GM19099 (cell line): Measurements from ENCODE around the gene IL31RA.

Experiments used
- POLR2A ChIP-seq: IDR thresholded peaks from 3 replicates; pipeline ENCODE4 v1.6.1; 2011; ENCODE audit warnings: low read depth; ENCODE audit not compliant: insufficient read length; ENCODE audit errors: extremely low read depth

IL31RA gene

DNA sequence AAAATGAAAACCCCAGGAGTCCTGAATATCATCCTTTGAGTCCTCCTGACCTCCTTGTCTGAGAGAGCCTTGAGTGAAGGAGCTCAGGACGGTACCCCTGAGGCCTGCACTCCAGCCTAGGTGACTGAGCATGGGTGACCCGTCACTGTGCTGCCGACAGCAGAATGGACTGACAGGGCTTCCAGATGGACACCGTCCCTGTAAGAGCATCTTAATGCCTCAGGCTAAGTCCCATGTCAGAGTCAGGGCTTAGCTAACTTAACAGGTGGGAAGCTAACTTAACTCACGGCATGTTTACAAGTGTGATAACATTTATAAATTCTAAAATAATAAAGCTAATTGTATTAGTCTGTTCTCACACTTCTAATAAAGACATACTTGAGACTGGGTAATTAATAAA, 75.3 kb downstream of the IL31RA start:
- no peak for TF ChIP-seq POLR2A

GRCh38 chr5:55927861-55928655, 76.9 kb downstream of the IL31RA start:
- TF ChIP-seq POLR2A = no peak

DNA sequence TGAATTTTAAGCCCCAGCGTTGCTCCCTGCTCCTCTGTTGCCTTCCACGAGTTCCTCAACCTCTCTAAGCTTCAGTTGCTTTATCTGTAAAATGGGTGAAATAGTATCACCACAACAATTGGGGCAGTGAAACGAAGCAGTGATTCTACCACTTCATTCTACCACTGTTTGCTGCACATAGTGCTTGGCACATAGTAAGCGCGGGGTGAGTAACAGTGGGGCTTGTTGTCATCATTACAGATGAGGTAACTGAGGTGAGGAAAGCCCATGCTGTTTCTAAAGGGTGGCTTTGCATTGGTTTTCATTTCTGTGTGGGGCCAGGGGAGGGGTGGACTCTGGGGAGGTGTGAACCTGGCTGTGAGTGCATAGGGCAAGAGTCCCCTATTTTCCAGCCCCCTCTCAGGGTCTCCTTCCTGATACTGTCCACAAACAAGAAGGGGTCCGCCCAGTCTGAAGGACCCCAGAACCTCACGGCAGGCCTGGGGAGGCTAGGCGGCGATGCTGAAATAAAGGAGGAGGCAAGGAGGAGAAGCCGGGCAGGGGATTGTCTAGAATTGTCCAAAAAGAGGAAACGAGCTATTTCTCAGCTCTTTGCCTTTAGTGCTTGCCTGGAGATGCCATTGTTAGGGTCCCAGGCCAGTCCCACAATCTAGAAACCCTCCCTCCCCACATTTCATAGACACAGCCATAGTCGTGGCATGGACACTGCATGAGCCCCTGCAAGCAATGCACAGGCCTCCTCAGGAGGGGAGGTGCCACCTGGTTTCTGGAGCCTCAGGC, 78.1 kb downstream of the IL31RA start:
- no peak for TF ChIP-seq POLR2A

- TF ChIP-seq POLR2A = no peak
These were observed 81.5 kb downstream of the IL31RA start for GRCh38 chr5:55932700-55933099.

DNA sequence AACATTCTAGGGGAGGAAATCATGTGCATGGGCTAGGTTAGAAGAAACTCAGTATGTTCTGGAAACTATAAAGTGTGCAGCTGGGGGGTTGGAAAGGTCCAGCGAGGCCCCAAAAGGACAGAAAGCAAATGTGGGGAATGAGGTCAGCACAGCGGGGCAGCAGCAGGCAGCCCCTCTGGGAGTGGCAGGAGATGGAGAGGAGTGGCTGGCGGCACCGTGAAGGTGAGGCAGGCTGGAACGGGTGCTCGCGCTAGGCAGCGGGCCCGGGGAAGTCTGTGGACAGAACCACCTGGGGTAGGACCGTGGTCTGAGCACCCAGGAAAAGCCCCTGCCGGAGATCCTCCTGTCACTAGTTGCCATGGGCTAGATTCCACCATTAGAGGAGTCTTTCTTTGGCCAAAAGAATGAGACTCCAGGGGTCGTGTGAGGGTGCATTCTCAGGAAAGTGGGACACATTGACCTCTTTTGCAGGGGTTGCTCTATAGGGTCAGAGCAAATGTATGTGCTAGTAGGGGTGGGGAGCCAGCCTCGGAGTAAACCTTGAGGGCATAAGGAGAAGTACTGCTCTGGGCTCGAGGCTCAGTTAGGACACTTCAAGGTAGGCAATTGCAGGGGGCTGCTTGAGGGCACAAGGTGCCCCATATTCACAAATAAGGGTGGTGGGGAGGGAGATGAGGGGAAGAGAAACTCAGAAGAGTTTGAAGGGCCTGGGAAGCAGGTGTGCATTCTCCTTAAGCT, 82.4 kb downstream of the IL31RA start:
- TF ChIP-seq POLR2A = no peak

DNA sequence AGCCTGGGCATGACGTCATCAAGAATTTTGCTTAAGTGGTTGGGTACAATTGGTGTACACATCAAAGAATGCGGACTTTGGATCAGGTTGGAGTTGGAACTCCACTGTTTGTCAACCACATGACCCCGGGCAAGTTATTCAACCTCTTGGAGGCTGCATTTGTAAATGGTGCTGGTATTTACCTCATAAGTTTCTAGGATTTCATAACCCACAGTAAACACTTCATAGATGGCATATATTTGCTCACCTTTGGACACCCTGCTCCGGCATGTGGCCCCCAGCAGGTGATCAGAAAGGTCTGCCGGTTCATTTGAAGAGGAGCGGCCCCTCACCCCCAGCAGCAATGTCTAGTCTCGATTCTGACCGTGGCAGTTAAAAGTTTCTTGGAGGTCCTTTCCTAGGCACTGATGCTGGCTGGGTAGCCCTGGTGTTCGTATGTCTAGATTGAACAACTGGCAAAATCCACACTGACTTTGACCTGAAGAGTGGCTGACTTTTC, 83.0 kb downstream of the IL31RA start:
- no peak for TF ChIP-seq POLR2A

DNA sequence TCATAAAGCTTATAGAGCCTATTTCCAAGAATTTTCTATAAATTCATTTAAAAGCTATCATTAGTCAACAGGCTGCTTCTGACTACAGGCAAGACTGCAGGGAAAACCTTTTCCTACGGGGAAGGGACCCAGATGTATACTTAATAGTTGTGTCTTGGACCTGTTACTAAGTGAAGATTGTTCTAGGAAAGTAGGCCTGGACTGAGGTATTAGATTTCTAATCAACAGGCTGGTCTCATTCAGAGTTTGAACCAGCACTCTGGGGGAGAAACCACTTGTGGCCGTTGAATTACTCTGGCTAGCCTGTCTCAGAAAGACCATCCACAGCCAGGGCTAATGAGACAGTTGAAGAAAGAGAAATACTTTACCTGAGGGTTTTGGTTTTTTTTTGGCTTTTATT, 83.6 kb downstream of the IL31RA start:
- TF ChIP-seq POLR2A = no peak

DNA sequence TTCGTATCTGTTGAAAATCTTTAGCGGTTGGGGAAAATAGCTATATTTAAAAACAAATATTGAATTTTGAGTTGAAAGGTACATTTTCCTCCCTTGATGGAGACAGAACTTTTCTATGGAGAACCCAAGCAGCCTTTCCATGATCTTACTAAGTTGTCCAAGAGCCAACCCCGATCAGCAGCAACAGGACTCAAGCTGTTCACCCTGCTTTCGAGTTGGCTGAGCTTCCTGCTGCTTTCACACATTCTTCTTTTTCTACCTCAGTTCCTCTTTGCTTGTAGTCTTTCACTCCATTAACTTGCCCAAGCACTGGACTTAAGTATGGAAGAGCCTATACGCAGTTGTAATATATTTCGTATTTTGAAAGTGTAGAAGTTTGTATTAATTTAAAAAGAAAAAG, 84.2 kb downstream of the IL31RA start:
- no peak for TF ChIP-seq POLR2A

DNA sequence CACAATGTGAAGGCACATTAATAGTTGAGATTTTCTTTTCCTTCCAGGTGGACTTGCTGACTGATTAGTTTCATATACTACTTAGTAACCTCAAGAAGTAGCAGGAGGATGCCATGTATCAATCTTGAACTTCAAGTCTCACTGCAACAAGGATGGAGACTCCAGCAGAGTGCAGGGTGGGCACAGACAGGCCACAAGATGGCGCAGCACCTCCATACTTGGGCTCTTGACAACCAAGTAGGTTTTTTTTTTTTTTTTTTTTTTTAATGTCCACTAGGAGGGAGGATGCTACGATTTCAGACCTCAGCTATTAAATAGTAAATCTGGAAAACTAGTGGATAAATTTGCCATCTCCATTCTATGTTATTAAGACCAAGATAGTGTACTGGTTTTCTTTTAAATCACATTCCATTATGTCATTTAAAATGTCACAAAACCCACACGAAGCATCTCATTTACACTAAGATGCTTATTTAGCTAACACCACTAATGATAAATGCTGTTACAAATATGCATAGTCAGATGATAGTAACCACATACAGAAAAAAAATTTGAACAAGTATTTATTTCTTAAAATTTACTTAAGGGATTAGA, 85.0 kb downstream of the IL31RA start:
- TF ChIP-seq POLR2A = no peak

- TF ChIP-seq POLR2A = no peak
These were observed 108.1 kb downstream of the IL31RA start for GRCh38 chr5:55959208-55959607.

DNA sequence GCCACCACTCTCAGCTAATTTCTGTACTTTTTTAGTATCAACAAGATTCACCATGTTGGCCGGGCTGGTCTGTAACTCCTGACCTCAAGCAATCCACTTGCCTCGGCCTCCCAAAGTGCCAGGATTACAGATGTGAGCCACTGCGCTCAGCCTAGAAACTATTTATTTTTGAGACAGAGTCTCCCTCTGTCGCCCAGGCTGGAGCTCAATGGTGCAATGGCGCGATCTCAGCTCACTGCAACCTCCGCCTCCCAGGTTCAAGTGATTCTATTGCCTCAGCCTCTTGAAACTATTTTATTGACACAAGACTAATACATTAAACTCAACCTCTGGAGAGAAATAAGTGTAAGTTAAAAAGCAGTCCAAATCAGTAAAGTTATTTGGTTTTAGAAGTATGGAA, 109.6 kb downstream of the IL31RA start:
- no peak for TF ChIP-seq POLR2A

DNA sequence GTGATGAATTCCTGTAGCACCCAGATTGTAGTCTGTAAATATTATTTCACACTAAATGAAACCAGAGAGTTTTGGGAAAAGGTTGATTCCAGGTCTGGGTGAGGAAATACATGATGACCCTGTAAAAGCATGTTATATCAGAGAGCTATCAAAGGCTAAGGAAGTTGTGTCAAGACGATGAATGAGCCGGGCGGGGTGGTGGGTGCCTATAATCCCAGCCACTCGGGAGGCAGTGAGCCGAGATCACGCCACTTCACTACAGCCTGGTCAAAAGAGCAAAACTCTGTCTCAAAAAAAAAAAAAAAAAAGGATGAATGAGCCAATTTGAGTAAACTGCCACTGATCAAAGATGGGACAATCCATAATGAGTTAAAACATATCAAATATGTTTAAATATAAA, 114.4 kb downstream of the IL31RA start:
- TF ChIP-seq POLR2A = no peak

GRCh38 chr5:55966284-55966683, 115.1 kb downstream of the IL31RA start:
- TF ChIP-seq POLR2A = no peak

- no peak for TF ChIP-seq POLR2A
These were observed 118.8 kb downstream of the IL31RA start for GRCh38 chr5:55969956-55970355.
